GM12878 (cell line): Measurements from ENCODE around the gene NOP53. TPM values are rescaled to one million over a fixed set of nuclear protein-coding genes. Genes with fewer than 3 reads are reported as not detected.

Source experiments
- ATAC-seq: fragments of 200-7000 bp; cut with Tn5 transposase; 3 replicates; pipeline ENCODE4 v1.9.1; 2020; ENCODE audit warnings: mild to moderate bottlenecking, moderate library complexity
- BruUV-seq: library from RNA; stranded (reverse); fragments of 400-500 nt; replicated peaks from 2 replicates; lab custom pipeline; 2021; lab: Mats Ljungman, UMichigan
- CTCF ChIA-PET: fragments of 300-600 bp; sonication (Branson Sonifier 250); formaldehyde crosslinking; extraction: SDS; loops from one replicate; lab custom pipeline; 2021; ENCODE audit warnings: inconsistent platforms; lab: Yijun Ruan, JAX
- POLR2A ChIA-PET: fragments of 350-600 bp; formaldehyde crosslinking; extraction: SDS; loops from one replicate; lab custom pipeline; 2021; ENCODE audit warnings: inconsistent platforms; lab: Charles Lee
- RAD21 ChIA-PET: fragments of 300-600 bp; sonication (Branson Sonifier 250); formaldehyde crosslinking; loops from one replicate; lab custom pipeline; 2023; ENCODE audit warnings: antibody characterized with exemption; ENCODE audit not compliant: unreplicated experiment; lab: Charles Lee
- SMC1A ChIA-PET: fragments of 300-600 bp; sonication (Branson Sonifier 250); formaldehyde crosslinking; loops from one replicate; lab custom pipeline; 2023; ENCODE audit not compliant: unreplicated experiment, uncharacterized antibody; lab: Charles Lee
- DNase-seq: peaks from one replicate; pipeline ENCODE4 v3.0.0-alpha.2; 2011; ENCODE audit warnings: low read depth, low spot score
- FAIRE-seq: peaks from 3 replicates; lab custom pipeline; 2011; peaks lifted over from hg19 to GRCh38; lab: Jason Lieb, UNC
- H2AFZ ChIP-seq: 2 replicates; pipeline ENCODE4 v1.6.0; 2011; ENCODE audit warnings: low read depth, low read length, control low read depth; ENCODE audit not compliant: control insufficient read depth
- H3K27ac ChIP-seq: 2 replicates; pipeline ENCODE4 v1.5.1; 2011; ENCODE audit warnings: control low read depth; ENCODE audit not compliant: control insufficient read depth, insufficient read depth
- H3K27me3 ChIP-seq, 2 experiments: replicated peaks in 1 of 2; 2 replicates each; pipeline versions ENCODE4 v1.6.0 to v1.6.1; 2011; ENCODE audit warnings: low read length in 1 of 2; ENCODE audit not compliant: control insufficient read depth in 2 of 2, insufficient read depth in 2 of 2
- H3K36me3 ChIP-seq, 2 experiments: 2 replicates each; pipeline ENCODE4 v1.5.1; 2011; ENCODE audit warnings: low read length in 1 of 2; ENCODE audit not compliant: control insufficient read depth in 2 of 2, insufficient read depth in 2 of 2
- H3K4me1 ChIP-seq: 2 replicates; pipeline ENCODE4 v1.6.1; 2011; ENCODE audit warnings: mild to moderate bottlenecking, low read length, moderate library complexity, mixed read lengths; ENCODE audit not compliant: control insufficient read depth, insufficient read depth
- H3K4me2 ChIP-seq: 2 replicates; pipeline ENCODE4 v1.6.0; 2011; ENCODE audit warnings: control low read depth; ENCODE audit not compliant: control insufficient read depth, insufficient read depth
- H3K4me3 ChIP-seq: fragments of 200-600 bp; sonication (generic); 2 replicates; pipeline ENCODE4 v1.5.1; 2016
- H3K79me2 ChIP-seq: 2 replicates; pipeline ENCODE4 v1.6.0; 2011; ENCODE audit warnings: low read length; ENCODE audit not compliant: control insufficient read depth, insufficient read depth
- H3K9ac ChIP-seq: 2 replicates; pipeline ENCODE4 v1.8.0; 2011; ENCODE audit warnings: low read length, control low read depth, mixed read lengths; ENCODE audit not compliant: control insufficient read depth, insufficient read depth
- H3K9me3 ChIP-seq: replicated peaks from 3 replicates; pipeline ENCODE4 v1.5.1; 2011; ENCODE audit warnings: mild to moderate bottlenecking, low read length; ENCODE audit not compliant: control insufficient read depth, insufficient read depth
- H4K20me1 ChIP-seq: 2 replicates; pipeline ENCODE4 v1.6.0; 2011; ENCODE audit not compliant: control insufficient read depth, insufficient read depth
- CREM ChIP-seq: IDR thresholded peaks from 2 replicates; pipeline ENCODE4 v1.6.1; 2014; ENCODE audit warnings: antibody characterized with exemption, low read depth
- E4F1 ChIP-seq: fragments of 450-650 bp; IDR thresholded peaks from 2 replicates; pipeline ENCODE4 v1.6.1; 2018; ENCODE audit warnings: borderline replicate concordance, mild to moderate bottlenecking; ENCODE audit not compliant: partially characterized antibody
- ETV6 ChIP-seq, 2 experiments: fragments of 450-650 bp in 1 of 2; IDR thresholded peaks in 1 of 2; conservative IDR thresholded peaks in 1 of 2; 2 replicates each; pipeline ENCODE4 v1.6.1; 2014; ENCODE audit warnings: antibody characterized with exemption in 1 of 2, borderline replicate concordance in 1 of 2, low read depth in 1 of 2, mild to moderate bottlenecking in 1 of 2, moderate library complexity in 1 of 2
- GABPA ChIP-seq: IDR thresholded peaks from 2 replicates; pipeline ENCODE4 v1.6.1; 2014; ENCODE audit warnings: antibody characterized with exemption, low read depth, mild to moderate bottlenecking, inconsistent platforms
- KDM1A ChIP-seq: fragments of 200-600 bp; sonication (generic); IDR thresholded peaks from 2 replicates; pipeline ENCODE4 v1.6.1; 2016; ENCODE audit warnings: borderline replicate concordance
- MEF2B ChIP-seq: fragments of 450-650 bp; IDR thresholded peaks from 2 replicates; pipeline ENCODE4 v1.6.1; 2018; ENCODE audit warnings: mild to moderate bottlenecking, moderate library complexity; ENCODE audit not compliant: partially characterized antibody, poor library complexity, severe bottlenecking
- PAX8 ChIP-seq: fragments of 450-650 bp; IDR thresholded peaks from 2 replicates; pipeline ENCODE4 v1.6.1; 2017; ENCODE audit warnings: mild to moderate bottlenecking, moderate library complexity
- POLR2AphosphoS5 ChIP-seq: IDR thresholded peaks from 2 replicates; pipeline ENCODE4 v1.6.1; 2011; ENCODE audit warnings: mild to moderate bottlenecking, low read length, inconsistent platforms
- PRDM15 ChIP-seq: fragments of 450-650 bp; formaldehyde crosslinking; IDR thresholded peaks from 2 replicates; pipeline ENCODE4 v1.4.0; 2020; ENCODE audit warnings: mild to moderate bottlenecking, moderate library complexity
- RCOR1 ChIP-seq: conservative IDR thresholded peaks from 2 replicates; pipeline ENCODE4 v1.6.1; 2012; ENCODE audit warnings: low read depth, low read length, improper control_type of control experiment
- RELA ChIP-seq: fragments of 450-650 bp; IDR thresholded peaks from 2 replicates; pipeline ENCODE4 v1.8.0; 2014; ENCODE audit warnings: borderline replicate concordance; ENCODE audit not compliant: partially characterized antibody
- TAF1 ChIP-seq: IDR thresholded peaks from 2 replicates; pipeline ENCODE4 v1.6.1; 2011; ENCODE audit warnings: mild to moderate bottlenecking, low read depth, low read length, borderline replicate concordance
- ZBTB11 ChIP-seq: fragments of 450-650 bp; formaldehyde crosslinking; IDR thresholded peaks from 2 replicates; pipeline ENCODE4 v1.5.0; 2022; ENCODE audit warnings: mild to moderate bottlenecking, missing genetic modification characterization
- ZNF217 ChIP-seq: fragments of 450-650 bp; IDR thresholded peaks from 2 replicates; pipeline ENCODE4 v1.6.1; 2017; ENCODE audit warnings: antibody characterized with exemption, mild to moderate bottlenecking
- ZZZ3 ChIP-seq: IDR thresholded peaks from 2 replicates; pipeline ENCODE4 v1.6.1; 2011; ENCODE audit warnings: low read depth; ENCODE audit not compliant: control insufficient read depth, insufficient read length
- WGBS: methylation state at CpG from one replicate; pipeline ENCODE4 v1.1.6; 2016; ENCODE audit warnings: low lambda C conversion rate; ENCODE audit not compliant: insufficient replicate concordance, insufficient coverage; ENCODE audit errors: missing lambda C conversion rate; 5-methylcytosine and 5-hydroxymethylcytosine counted together
- in situ Hi-C: fragments of 300-500 bp; cut with MboI; formaldehyde crosslinking; loops from 9 replicates; pipeline ENCODE4 v1.14.3; 2018; ENCODE audit warnings: mixed read lengths
- intact Hi-C: fragments of 100-400 bp; cut with micrococcal nuclease; formaldehyde crosslinking; loops from one replicate; pipeline ENCODE4 v1.14.2; 2022; ENCODE audit not compliant: unreplicated experiment
- polyA plus RNA-seq, 11 experiments: library from polyadenylated mRNA; depleted of rRNA in 4 of 11; unstranded in 6 of 11; stranded (reverse) in 5 of 11; fragments of >200 nt; fragmentation: Nextera tagmentation in 4 of 11; fragmentation: Illumina TruSeq in 1 of 11; extraction: Ambion mirVana in 4 of 11; extraction: Trizol in 1 of 11; gene quantifications; 1 replicate in 1 of 11; 2 replicates in 10 of 11; pipeline versions ENCODE4 v1.2.1 to v1.2.3, GENCODE V29; 2011 to 2016; ENCODE audit warnings: inconsistent platforms in 2 of 11, missing spikeins in 2 of 11, low read depth in 1 of 11
- total RNA-seq, 4 experiments: library from RNA; depleted of rRNA in 3 of 4; stranded (reverse); fragments of >200 nt in 3 of 4; fragmentation: Illumina TruSeq in 1 of 4; extraction: Trizol in 1 of 4; gene quantifications; 2 replicates each; pipeline versions ENCODE4 v1.2.1 to v1.2.3, GENCODE V29; 2013 to 2021

Gene NOP53
- total and polyA plus RNA-seq, 10 of the 15 experiments (the other 5 are each of a cell fraction or from before 2014, with no cell fraction given), result 6.0 to 386 (median 167) TPM

GRCh38 chr19:47729468-47729798 lies 15.9 kb upstream of the NOP53 start:
- no peak for DNase-seq
- TF ChIP-seq E4F1 (no peak), KDM1A (no peak), MEF2B (no peak), RELA (no peak), TAF1 (no peak), PAX8 (no peak), CREM (no peak), RCOR1 (no peak), POLR2AphosphoS5 (no peak), ZZZ3 (no peak), ZBTB11 (no peak), ETV6 (conservative IDR thresholded peaks at IDR 0.05 in 1 of 2, IDR thresholded peaks at IDR 0.05 in 1 of 2; ENCODE audit: borderline replicate concordance in 1 of 2, low read depth in 1 of 2) (no peak), ZNF217 (no peak), PRDM15 (CRISPR knock-in tag) (no peak), GABPA (no peak)
- Histone ChIP-seq H3K4me2 (no peak overlapping the region), H4K20me1 (no peaks in the 10 kb centered on the region), H3K4me3 (no peak overlapping the region), H3K27me3 (0 out of 4 replicates have a peak, but pooled peaks cover 0 to 2% of the 10 kb centered on the region in 2 experiments), H2AFZ (no peak overlapping the region), H3K9me3 (no peaks in the 10 kb centered on the region; the same call in 2 of the 3 replicates), H3K9ac (no peak overlapping the region), H3K79me2 (no peaks in the 10 kb centered on the region), H3K4me1 (no peaks in the 10 kb centered on the region), H3K36me3 (no peaks in the 10 kb centered on the region), H3K27ac (no peak overlapping the region)
- POLR2A ChIA-PET, result no interaction called here
- intact Hi-C loops, result no loop called here
- in situ Hi-C loops, result no loop called here
- 25% methylated on average over 9 of the region's 9 CpGs for WGBS
- no TSS peak for BruUV-seq
- no peak for FAIRE-seq
- CTCF ChIA-PET, result no interaction called here
- SMC1A ChIA-PET, result no interaction called here
- RAD21 ChIA-PET, result no interaction called here
- ATAC-seq, result no peak
